Measurements from ENCODE around the gene DCUN1D3.
A peak's percentile ranks its signal among the peaks of the same experiment; 100 is the strongest.
"Not testable (repeated sequence)": the region's sequence is repeated elsewhere in the genome, so short reads cannot be mapped to it uniquely, and the experiment has no call there.

The DCUN1D3 gene

GRCh38 chr16:20900299-20901067 lies at the start of gene DCUN1D3, which contains the start of gene LYRM1:
Gene DCUN1D3, minus strand, starts transcription at chr16:20900358. Its CDS starts 37,820 bp downstream, at chr16:20862538.
Gene LYRM1, plus strand, starts transcription at chr16:20900771. Its CDS starts 14,785 bp downstream, at chr16:20915556.
- DNase-seq = peak; percentile 72

GRCh38 chr16:20949660-20950059 lies 49.5 kb upstream of the DCUN1D3 start:
- DNase-seq = no peak

GRCh38 chr16:20948444-20948843 lies 48.3 kb upstream of the DCUN1D3 start:
- DNase-seq = no peak

GRCh38 chr16:20946015-20946629 lies 46.0 kb upstream of the DCUN1D3 start:
- no peak for DNase-seq

- DNase-seq = not testable (repeated sequence)
Observed at GRCh38 chr16:20945575-20945875, 45.4 kb upstream of the DCUN1D3 start.

GRCh38 chr16:20944861-20945574 lies 44.9 kb upstream of the DCUN1D3 start:
- DNase-seq = no peak

- DNase-seq = no peak
Observed at GRCh38 chr16:20942256-20942655, 42.1 kb upstream of the DCUN1D3 start.

GRCh38 chr16:20941636-20941926 lies 41.4 kb upstream of the DCUN1D3 start:
- no peak for DNase-seq

GRCh38 chr16:20940871-20941635 lies 40.9 kb upstream of the DCUN1D3 start:
- no peak for DNase-seq

GRCh38 chr16:20939611-20940010 lies 39.5 kb upstream of the DCUN1D3 start:
- DNase-seq = no peak

GRCh38 chr16:20938426-20938825 lies 38.3 kb upstream of the DCUN1D3 start:
- no peak for DNase-seq

- no peak for DNase-seq
Observed at GRCh38 chr16:20937736-20938135, 37.6 kb upstream of the DCUN1D3 start.

GRCh38 chr16:20933589-20933988 lies 33.4 kb upstream of the DCUN1D3 start:
- DNase-seq = no peak

- no peak for DNase-seq
Observed at GRCh38 chr16:20931066-20931600, 31.0 kb upstream of the DCUN1D3 start.

GRCh38 chr16:20930365-20930690 lies 30.2 kb upstream of the DCUN1D3 start:
- DNase-seq = no peak

GRCh38 chr16:20929676-20930364 lies 29.7 kb upstream of the DCUN1D3 start:
- DNase-seq = not testable (repeated sequence)

GRCh38 chr16:20928774-20929411 lies 28.7 kb upstream of the DCUN1D3 start:
- DNase-seq = no peak

GRCh38 chr16:20925751-20926150 lies 25.6 kb upstream of the DCUN1D3 start:
- DNase-seq = no peak

GRCh38 chr16:20923876-20924275 lies 23.7 kb upstream of the DCUN1D3 start:
- DNase-seq = no peak

GRCh38 chr16:20920799-20921198 lies 20.6 kb upstream of the DCUN1D3 start:
- DNase-seq = no peak

GRCh38 chr16:20920091-20920490 lies 19.9 kb upstream of the DCUN1D3 start:
- DNase-seq = no peak

Data from activated effector memory CD4-positive, alpha-beta T cell treated with Interleukin-2 at 50 U/mL for 16 hours (primary cell).